Measurements from ENCODE around the gene CACTIN. TPM values are rescaled to one million over a fixed set of nuclear protein-coding genes. Genes with fewer than 3 reads are reported as not detected.

CACTIN gene
- total RNA-seq, 1 donor from 2014 or later = 39.2 TPM

DNA sequence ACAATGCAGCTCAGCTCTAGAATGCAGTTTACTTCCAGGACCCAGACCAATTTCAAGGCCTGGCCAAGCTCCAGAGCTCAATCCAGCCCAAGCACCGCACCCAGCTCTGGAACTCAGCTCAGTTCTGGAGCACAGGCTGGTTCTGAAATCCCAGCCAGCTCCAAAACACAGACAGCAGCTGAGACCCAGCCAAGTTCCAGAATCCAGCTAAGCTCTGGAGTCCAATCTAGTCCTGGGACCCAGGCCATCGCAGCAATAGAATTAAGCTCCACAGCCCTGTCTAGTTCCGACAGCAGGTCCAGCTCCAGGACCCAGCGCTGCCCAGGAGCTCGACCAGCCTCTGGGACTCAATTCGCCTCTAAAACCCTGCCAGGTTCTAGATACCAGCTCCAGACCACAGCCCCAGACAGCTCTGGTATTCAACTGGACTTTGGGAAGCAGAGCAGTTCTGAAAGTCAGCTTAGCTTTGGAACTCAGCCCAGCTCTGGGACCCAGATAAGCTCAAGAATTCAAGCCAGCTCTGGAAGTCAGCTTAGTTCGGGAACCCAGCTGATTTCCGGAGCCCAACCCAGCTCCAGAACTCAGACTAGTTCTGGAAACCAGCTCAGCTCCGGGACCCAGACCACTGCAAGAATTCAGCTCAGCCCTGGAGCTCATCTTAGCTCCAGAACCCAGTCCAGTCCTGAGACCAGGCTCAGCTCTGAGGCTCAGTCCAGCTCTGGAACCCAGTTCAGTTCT is 34.5 kb downstream of the CACTIN start:
- intact Hi-C loops (cut with micrococcal nuclease) = no loop called here

DNA sequence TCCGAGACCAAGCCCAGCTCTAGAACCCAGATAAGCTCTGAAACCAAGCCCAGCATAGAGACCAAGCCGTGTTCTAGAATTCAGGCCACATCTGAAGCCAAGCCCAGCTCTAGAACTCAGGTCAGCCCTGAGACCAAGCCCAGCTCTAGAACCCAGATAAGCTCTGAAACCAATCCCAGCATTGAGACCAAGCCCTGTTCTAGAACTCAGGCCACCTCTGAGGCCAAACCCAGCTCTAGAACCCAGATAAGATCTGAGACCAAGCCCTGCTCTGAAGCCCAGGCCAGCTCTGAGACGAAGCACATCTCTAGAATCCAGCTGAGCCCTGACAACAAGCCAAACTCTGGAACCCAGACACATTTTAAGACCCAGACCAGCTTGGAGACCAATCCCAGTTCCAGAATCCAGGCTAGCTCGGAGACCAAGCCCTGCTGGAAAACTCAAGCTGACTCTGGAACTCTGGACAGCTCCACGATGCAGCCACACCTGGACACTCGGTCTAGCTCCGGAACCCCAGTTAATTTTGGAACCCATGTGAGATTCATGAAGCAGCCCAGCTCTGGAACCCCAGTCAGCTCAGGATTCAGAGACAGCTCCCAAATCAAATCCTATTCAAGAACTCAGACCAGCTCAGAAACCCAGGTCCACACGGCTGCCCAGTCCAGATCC is 35.5 kb downstream of the CACTIN start:
- intact Hi-C loops (cut with micrococcal nuclease) = no loop called here

DNA sequence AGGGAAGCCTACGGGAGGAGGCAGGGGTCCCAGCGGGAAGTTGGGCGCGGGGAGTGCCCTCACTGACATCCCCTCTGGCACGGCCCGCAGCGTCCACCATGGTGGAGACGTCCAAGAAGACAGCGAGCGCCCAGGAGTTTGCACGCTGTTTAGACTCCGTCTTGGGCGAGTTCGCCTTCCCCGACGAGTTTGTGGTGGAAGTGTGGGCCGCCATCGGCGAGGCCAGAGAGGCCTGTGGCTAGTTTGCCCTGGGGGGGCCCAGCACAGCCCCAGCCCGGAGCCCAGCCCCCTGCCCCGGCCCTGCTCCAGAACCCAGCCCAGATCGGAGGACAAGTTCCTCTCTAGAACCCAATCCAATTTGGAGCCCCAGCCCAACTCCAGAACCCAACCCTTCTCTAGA is 36.6 kb downstream of the CACTIN start:
- intact Hi-C loops (cut with micrococcal nuclease) = no loop called here

DNA sequence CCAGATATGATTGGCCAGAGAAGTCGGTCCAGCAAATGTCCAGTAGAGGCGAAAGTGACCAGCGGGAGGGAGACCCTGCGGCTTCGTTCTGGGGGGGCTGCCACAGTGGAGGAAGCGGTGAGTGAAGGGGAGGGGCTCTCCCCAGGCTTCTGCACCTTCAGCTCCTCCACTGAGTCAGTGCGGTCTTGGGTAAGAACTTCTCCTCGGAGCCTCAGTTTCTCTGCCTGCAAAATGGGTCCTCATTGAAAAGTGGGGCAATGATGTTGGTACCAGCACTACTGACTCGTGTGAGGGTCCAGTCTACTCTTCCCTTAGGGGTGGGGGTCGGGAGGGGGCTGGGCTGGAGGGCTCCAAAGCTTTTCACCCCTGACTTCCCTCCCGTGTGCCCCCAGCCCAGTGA is 37.2 kb downstream of the CACTIN start:
- intact Hi-C loops (cut with micrococcal nuclease) = no loop called here

- intact Hi-C loops (cut with micrococcal nuclease) = loop anchor here (1.0 kb wide), 1 partner anchor 119 kb away; no protein-coding TSS in a partner anchor
Observed at GRCh38 chr19:3586707-3587346, 39.8 kb downstream of the CACTIN start.

- intact Hi-C loops (cut with micrococcal nuclease) = loop anchor here (1.0 kb wide), 1 partner anchor 120 kb away; no protein-coding TSS in a partner anchor
Observed at GRCh38 chr19:3586127-3586626, 40.4 kb downstream of the CACTIN start.

- intact Hi-C loops (cut with micrococcal nuclease) = loop anchor here (1.0 kb wide), 1 partner anchor 121 kb away; no protein-coding TSS in a partner anchor
Observed at GRCh38 chr19:3585301-3586126, 41.1 kb downstream of the CACTIN start, which contains the start of gene GIPC3. Gene GIPC3, plus strand, starts transcription at chr19:3585478. Its CDS starts 120 bp downstream, at chr19:3585598.

- intact Hi-C loops (cut with micrococcal nuclease) = loop anchor here (5.0 kb wide), 1 partner anchor 37 kb away; no protein-coding TSS in a partner anchor
Observed at GRCh38 chr19:3584036-3584802, 42.4 kb downstream of the CACTIN start.

DNA sequence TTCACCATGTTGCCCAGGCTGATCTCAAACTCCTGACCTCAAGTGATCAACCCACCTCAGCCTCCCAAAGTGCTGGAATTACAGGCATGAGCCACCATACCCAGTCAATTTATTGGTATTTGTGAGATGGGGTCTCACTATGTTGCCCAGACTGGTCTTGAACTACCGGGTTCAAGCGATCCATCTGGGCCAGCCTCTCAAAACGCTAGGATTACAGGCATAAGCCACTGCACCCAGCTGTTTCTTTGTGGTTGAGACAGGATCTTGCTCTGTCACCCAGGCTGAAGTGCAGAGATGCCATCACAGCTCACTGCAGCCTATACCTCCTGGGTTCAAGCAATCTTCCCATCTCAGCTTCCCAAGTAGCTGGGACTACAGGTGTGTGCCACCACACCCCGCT is 44.8 kb downstream of the CACTIN start:
- intact Hi-C loops (cut with micrococcal nuclease) = loop anchor here (5.0 kb wide), 1 partner anchor 34 kb away; no protein-coding TSS in a partner anchor

GRCh38 chr19:3580156-3580934 is 46.2 kb downstream of the CACTIN start:
- intact Hi-C loops (cut with micrococcal nuclease) = loop anchor here (5.0 kb wide), 1 partner anchor 33 kb away; no protein-coding TSS in a partner anchor

GRCh38 chr19:3578390-3578789 is 48.2 kb downstream of the CACTIN start:
- intact Hi-C loops (cut with micrococcal nuclease) = no loop called here

DNA sequence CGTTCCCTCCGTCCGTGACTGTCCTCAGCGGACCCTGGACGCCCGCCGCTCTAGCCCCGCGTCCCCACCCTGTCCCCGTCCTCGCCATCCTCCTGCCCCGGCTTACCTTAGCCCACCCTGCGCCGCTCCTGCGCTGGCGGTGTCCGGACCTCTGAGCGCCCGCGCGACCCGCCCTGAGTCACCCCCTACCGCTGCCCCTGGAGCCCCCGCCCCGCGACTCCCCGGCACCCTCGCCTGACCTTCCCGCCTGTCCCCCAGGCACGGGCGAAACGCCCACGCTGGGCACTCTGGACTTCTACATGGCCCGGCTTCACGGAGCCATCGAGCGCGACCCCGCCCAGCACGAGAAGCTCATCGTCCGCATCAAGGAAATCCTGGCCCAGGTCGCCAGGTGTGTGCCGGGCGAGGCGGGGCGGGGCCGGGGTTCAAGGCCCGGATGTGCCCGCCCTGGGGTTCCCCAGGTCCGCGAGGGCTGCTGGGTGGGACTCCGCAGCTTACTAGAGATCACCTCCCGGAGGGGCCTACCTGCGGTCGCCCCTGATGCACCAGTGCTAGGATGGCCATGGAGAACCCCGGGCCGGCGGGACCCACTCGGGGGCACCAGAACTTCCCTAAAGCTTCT is 48.8 kb downstream of the CACTIN start:
- intact Hi-C loops (cut with micrococcal nuclease) = no loop called here

DNA sequence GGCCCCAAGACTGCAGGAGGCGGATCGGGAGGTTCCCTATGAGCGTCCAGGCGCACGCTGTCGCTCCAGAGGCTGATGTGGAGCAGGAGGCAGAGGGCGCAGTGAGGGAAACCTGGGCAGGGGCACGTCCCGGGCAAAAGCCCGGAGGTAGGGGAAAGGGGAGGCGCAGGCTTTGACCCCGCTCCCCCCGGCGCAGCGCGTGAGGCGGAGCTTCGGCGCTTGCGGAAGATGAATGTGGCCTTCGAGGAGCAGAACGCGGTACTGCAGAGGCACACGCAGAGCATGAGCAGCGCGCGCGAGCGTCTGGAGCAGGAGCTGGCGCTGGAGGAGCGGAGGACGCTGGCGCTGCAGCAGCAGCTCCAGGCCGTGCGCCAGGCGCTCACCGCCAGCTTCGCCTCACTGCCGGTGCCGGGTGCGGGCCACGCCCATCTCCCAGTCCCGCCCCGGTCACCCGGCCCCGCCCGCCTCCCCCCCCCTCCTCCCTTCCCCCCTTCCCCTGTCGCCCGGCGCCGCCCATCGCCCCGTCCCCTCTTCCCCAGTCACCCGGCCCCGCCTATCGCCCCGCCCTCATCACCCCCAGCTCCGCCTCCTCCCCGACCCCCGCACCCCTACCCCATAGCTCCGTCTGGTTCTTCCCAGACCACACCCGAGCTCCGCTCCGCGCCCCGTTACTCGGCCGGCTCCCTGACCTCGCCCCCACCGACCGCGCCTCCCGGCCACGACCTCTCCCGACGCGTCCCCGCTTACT is 49.7 kb downstream of the CACTIN start:
- intact Hi-C loops (cut with micrococcal nuclease) = no loop called here

- intact Hi-C loops (cut with micrococcal nuclease) = no loop called here
Observed at GRCh38 chr19:3575949-3576673, 50.5 kb downstream of the CACTIN start.

- intact Hi-C loops (cut with micrococcal nuclease) = no loop called here
Observed at GRCh38 chr19:3575260-3575741, 51.3 kb downstream of the CACTIN start.

- intact Hi-C loops (cut with micrococcal nuclease) = loop anchor here (2.0 to 5.0 kb wide), 8 partner anchors 33 to 1712 kb away; partner anchors contain the start of genes EEF2, KLF16, MPND and PIP5K1C
Observed at GRCh38 chr19:3573858-3574637, 52.5 kb downstream of the CACTIN start.

Measured in T-helper 1 cell treated with Interleukin-12 subunit alpha and Interleukin-12 subunit beta and Interleukin-4 antibody, amounts not matched to agents 30 ng/mL and 1 ng/mL, for 36 hours (primary cell).